ENCODE results near the gene ZP3. TPM values are rescaled to one million over a fixed set of nuclear protein-coding genes. Genes with fewer than 3 reads are reported as not detected.
"Not testable (repeated sequence)": the region's sequence is repeated elsewhere in the genome, so short reads cannot be mapped to it uniquely, and the experiment has no call there.

The ZP3 gene
- total RNA-seq, 1 donor from 2014 or later, result 2.7 TPM

GRCh38 chr7:76407718-76408117, 17.0 kb upstream of the ZP3 start:
- no peak for DNase-seq (ENCODE audit: extremely low spot score in 2 of 2)
- intact Hi-C loops (cut with DNase I), result no loop called here
- Histone ChIP-seq H3K9me3 (no peaks in the 10 kb centered on the region), H3K4me3 (no peak overlapping the region), H3K36me3 (no peaks in the 10 kb centered on the region), H3K27ac (no peak overlapping the region), H3K4me1 (no peaks in the 10 kb centered on the region), H3K27me3 (no peaks in the 10 kb centered on the region)
- TF ChIP-seq POLR2AphosphoS5 (IDR thresholded peaks at IDR 0.05; ENCODE audit: insufficient read depth in 1 of 2, low read depth in 1 of 2) (no peak), POLR2A (IDR thresholded peaks at IDR 0.05) (no peak), CTCF (IDR thresholded peaks at IDR 0.05) (no peak)

- TF ChIP-seq POLR2AphosphoS5 (IDR thresholded peaks at IDR 0.05; ENCODE audit: insufficient read depth in 1 of 2, low read depth in 1 of 2) (no peak), POLR2A (IDR thresholded peaks at IDR 0.05) (no peak), CTCF (IDR thresholded peaks at IDR 0.05) (no peak)
- no peaks in the 10 kb centered on the region for H3K4me1 ChIP-seq
- no peak for DNase-seq (ENCODE audit: extremely low spot score in 2 of 2)
- no peaks in the 10 kb centered on the region for H3K9me3 ChIP-seq
- no peak overlapping the region for H3K4me3 ChIP-seq
- H3K27ac ChIP-seq, result no peak overlapping the region
- no peaks in the 10 kb centered on the region for H3K36me3 ChIP-seq
- H3K27me3 ChIP-seq, result no peaks in the 10 kb centered on the region
- intact Hi-C loops (cut with DNase I), result no loop called here
Measured at GRCh38 chr7:76408121-76408560, 16.6 kb upstream of the ZP3 start.

GRCh38 chr7:76409537-76409936, 15.2 kb upstream of the ZP3 start, which contains the start of gene SSC4D:
Gene SSC4D, minus strand, starts transcription at chr7:76409697. Its CDS starts 5,258 bp downstream, at chr7:76404439.
- intact Hi-C loops (cut with DNase I), result no loop called here
- Histone ChIP-seq H3K27ac (no peak within 1 kb of the TSS), H3K4me1 (no peaks in the 10 kb centered on the region), H3K27me3 (no peaks in the 10 kb centered on the region), H3K36me3 (no peaks in the 10 kb centered on the region), H3K4me3 (no peak within 1 kb of the TSS), H3K9me3 (no peaks in the 10 kb centered on the region)
- no peak for DNase-seq (ENCODE audit: extremely low spot score in 2 of 2)
- TF ChIP-seq CTCF (IDR thresholded peaks at IDR 0.05), result no peak
- no peak for TF ChIP-seq POLR2AphosphoS5 (IDR thresholded peaks at IDR 0.05; ENCODE audit: insufficient read depth in 1 of 2, low read depth in 1 of 2)
- TF ChIP-seq POLR2A (IDR thresholded peaks at IDR 0.05), result no peak

GRCh38 chr7:76411626-76412025, 13.1 kb upstream of the ZP3 start:
- Histone ChIP-seq H3K27me3 (no peaks in the 10 kb centered on the region), H3K9me3 (no peaks in the 10 kb centered on the region), H3K4me1 (no peaks in the 10 kb centered on the region), H3K4me3 (no peak overlapping the region), H3K27ac (no peak overlapping the region), H3K36me3 (no peaks in the 10 kb centered on the region)
- intact Hi-C loops (cut with DNase I), result no loop called here
- no peak for TF ChIP-seq POLR2AphosphoS5 (IDR thresholded peaks at IDR 0.05; ENCODE audit: insufficient read depth in 1 of 2, low read depth in 1 of 2)
- no peak for TF ChIP-seq CTCF (IDR thresholded peaks at IDR 0.05)
- TF ChIP-seq POLR2A (IDR thresholded peaks at IDR 0.05), result no peak
- no peak for DNase-seq (ENCODE audit: extremely low spot score in 2 of 2)

GRCh38 chr7:76412249-76412648, 12.5 kb upstream of the ZP3 start:
- H3K27ac ChIP-seq, result no peak overlapping the region

GRCh38 chr7:76417654-76418310, 7.0 kb upstream of the ZP3 start:
- H3K27me3 ChIP-seq; H3K9me3 ChIP-seq; H3K27ac ChIP-seq; intact Hi-C loops (cut with DNase I); DNase-seq (ENCODE audit: extremely low spot score in 2 of 2); H3K4me1 ChIP-seq; H3K4me3 ChIP-seq; H3K36me3 ChIP-seq: not testable (repeated sequence)

More at GRCh38 chr7:76412249-76412648, 12.5 kb upstream of the ZP3 start:
- Histone ChIP-seq H3K36me3 (no peaks in the 10 kb centered on the region), H3K4me3 (no peak overlapping the region), H3K9me3 (no peaks in the 10 kb centered on the region), H3K4me1 (no peaks in the 10 kb centered on the region), H3K27me3 (no peaks in the 10 kb centered on the region)
- intact Hi-C loops (cut with DNase I), result no loop called here
- no peak for DNase-seq (ENCODE audit: extremely low spot score in 2 of 2)
- TF ChIP-seq POLR2A (IDR thresholded peaks at IDR 0.05), result no peak
- TF ChIP-seq CTCF (IDR thresholded peaks at IDR 0.05), result no peak
- no peak for TF ChIP-seq POLR2AphosphoS5 (IDR thresholded peaks at IDR 0.05; ENCODE audit: insufficient read depth in 1 of 2, low read depth in 1 of 2)
